Measurements from ENCODE around the gene ENGASE.

DNA sequence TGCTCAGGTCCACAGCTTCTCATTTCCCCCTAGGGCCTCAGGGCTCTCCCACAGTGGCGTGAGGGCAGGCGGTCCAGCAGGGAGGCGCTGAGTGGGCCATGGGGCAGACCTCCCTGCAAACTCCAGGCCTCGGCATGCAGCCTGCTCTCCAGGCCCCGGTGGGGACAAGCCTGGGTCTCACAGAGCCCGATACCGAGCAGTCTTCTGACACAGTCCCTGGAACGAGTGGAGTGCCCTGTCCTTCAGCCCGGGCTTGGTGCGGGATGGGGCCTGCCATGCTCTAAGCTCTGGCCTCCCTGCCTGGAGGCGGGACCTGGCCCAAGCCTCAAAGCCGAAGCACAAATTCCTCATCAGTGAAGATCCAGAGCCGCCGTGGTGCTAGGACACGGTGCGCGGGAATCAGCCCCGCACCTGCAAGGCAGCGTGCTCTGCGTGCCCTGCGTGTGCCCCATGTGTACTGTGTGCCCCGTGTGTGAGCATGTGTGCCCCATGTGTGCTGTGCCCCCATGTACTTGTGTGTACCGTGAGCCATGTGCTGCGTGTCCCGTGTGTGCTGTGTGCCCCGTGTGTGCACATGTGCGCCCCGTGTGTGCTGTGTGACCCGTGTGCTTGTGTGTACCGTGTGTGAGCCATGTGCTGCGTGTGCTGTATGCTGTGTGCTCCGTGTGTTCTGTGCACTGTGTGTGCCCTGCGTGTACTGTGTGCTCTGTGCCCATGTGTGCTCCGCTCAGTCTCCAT, 56.1 kb downstream of the ENGASE start:
- TF ChIP-seq, protein P1, sequence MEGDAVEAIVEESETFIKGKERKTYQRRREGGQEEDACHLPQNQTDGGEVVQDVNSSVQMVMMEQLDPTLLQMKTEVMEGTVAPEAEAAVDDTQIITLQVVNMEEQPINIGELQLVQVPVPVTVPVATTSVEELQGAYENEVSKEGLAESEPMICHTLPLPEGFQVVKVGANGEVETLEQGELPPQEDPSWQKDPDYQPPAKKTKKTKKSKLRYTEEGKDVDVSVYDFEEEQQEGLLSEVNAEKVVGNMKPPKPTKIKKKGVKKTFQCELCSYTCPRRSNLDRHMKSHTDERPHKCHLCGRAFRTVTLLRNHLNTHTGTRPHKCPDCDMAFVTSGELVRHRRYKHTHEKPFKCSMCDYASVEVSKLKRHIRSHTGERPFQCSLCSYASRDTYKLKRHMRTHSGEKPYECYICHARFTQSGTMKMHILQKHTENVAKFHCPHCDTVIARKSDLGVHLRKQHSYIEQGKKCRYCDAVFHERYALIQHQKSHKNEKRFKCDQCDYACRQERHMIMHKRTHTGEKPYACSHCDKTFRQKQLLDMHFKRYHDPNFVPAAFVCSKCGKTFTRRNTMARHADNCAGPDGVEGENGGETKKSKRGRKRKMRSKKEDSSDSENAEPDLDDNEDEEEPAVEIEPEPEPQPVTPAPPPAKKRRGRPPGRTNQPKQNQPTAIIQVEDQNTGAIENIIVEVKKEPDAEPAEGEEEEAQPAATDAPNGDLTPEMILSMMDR (IDR thresholded peaks at IDR 0.05): no peak
- no peak for TF ChIP-seq POLR2AphosphoS5 (IDR thresholded peaks at IDR 0.05)
- no peak for TF ChIP-seq POLR2A (IDR thresholded peaks at IDR 0.05)
